SU-DHL-6 (cell line): ENCODE measurements around the gene FAXC.

Experiments used
- H2AFZ ChIP-seq: fragments of 200-600 bp; sonication (generic); 2 replicates; pipeline ENCODE4 v1.6.1; 2014; ENCODE audit warnings: low read depth, mild to moderate bottlenecking, moderate library complexity, mixed read lengths, antibody characterized with exemption, low read length; ENCODE audit not compliant: severe bottlenecking
- H3F3A ChIP-seq: fragments of 200-600 bp; shearing (Covaris generic); 2 replicates; pipeline ENCODE4 v1.6.0; 2016; ENCODE audit warnings: antibody characterized with exemption, mild to moderate bottlenecking; ENCODE audit not compliant: insufficient read depth
- H3K27ac ChIP-seq: fragments of 200-600 bp; sonication (generic); 2 replicates; pipeline ENCODE4 v1.5.1; 2016; ENCODE audit warnings: low read depth, mild to moderate bottlenecking, low read length, moderate library complexity, mixed read lengths
- H3K27me3 ChIP-seq: fragments of 200-600 bp; sonication (generic), shearing (Covaris generic); 2 replicates; pipeline ENCODE4 v1.6.0; 2014; ENCODE audit warnings: mild to moderate bottlenecking, low read length
- H3K36me3 ChIP-seq: fragments of 200-600 bp; sonication (generic); 2 replicates; pipeline ENCODE4 v1.6.1; 2014; ENCODE audit warnings: mild to moderate bottlenecking, low read length, mixed read lengths
- H3K4me2 ChIP-seq: fragments of 300-600, 200-600 bp; shearing (Covaris generic), sonication (generic); 2 replicates; pipeline ENCODE4 v1.6.0; 2014; ENCODE audit warnings: low read length, low read depth, mild to moderate bottlenecking; ENCODE audit not compliant: poor library complexity, severe bottlenecking
- H3K4me3 ChIP-seq: fragments of 200-600 bp; sonication (generic); 2 replicates; pipeline ENCODE4 v1.5.1; 2014; ENCODE audit warnings: antibody characterized with exemption, low read length, mild to moderate bottlenecking, mixed read lengths; ENCODE audit not compliant: insufficient read depth, poor library complexity, severe bottlenecking
- H3K79me2 ChIP-seq: fragments of 200-600 bp; sonication (generic); 2 replicates; pipeline ENCODE4 v1.6.1; 2014; ENCODE audit warnings: mild to moderate bottlenecking, low read length, moderate library complexity; ENCODE audit not compliant: insufficient read depth
- H3K9ac ChIP-seq: fragments of 200-600 bp; sonication (generic); 2 replicates; pipeline ENCODE4 v1.7.0; 2014; ENCODE audit warnings: mild to moderate bottlenecking, low read length
- H3K9me2 ChIP-seq: fragments of 200-600 bp; sonication (generic); replicated peaks from 2 replicates; pipeline ENCODE4 v1.6.1; 2014; ENCODE audit warnings: low read length; ENCODE audit not compliant: insufficient read depth
- H3K9me3 ChIP-seq: fragments of 200-600 bp; sonication (generic); 2 replicates; pipeline ENCODE4 v1.6.1; 2014; ENCODE audit warnings: low read length, mixed read lengths; ENCODE audit not compliant: insufficient read depth
- H4K20me1 ChIP-seq: fragments of 200-600 bp; sonication (generic); 2 replicates; pipeline ENCODE4 v1.6.1; 2014; ENCODE audit warnings: low read depth, mild to moderate bottlenecking, antibody characterized with exemption, low read length, moderate library complexity, mixed read lengths
- EZH2phosphoT487 ChIP-seq: fragments of 200-600 bp; sonication (generic), shearing (Covaris generic); conservative IDR thresholded peaks from 2 replicates; pipeline ENCODE4 v1.6.1; 2018; ENCODE audit warnings: mild to moderate bottlenecking, antibody characterized with exemption, low read length, moderate library complexity, mixed read lengths
- TF ChIP-seq, protein P1 (sequence below): fragments of 200-600 bp; sonication (generic); IDR thresholded peaks from one replicate; pipeline ENCODE4 v1.5.1; 2017; ENCODE audit warnings: antibody characterized with exemption, mild to moderate bottlenecking, low read length, moderate library complexity; ENCODE audit not compliant: insufficient read depth, poor library complexity, severe bottlenecking

The FAXC gene

DNA sequence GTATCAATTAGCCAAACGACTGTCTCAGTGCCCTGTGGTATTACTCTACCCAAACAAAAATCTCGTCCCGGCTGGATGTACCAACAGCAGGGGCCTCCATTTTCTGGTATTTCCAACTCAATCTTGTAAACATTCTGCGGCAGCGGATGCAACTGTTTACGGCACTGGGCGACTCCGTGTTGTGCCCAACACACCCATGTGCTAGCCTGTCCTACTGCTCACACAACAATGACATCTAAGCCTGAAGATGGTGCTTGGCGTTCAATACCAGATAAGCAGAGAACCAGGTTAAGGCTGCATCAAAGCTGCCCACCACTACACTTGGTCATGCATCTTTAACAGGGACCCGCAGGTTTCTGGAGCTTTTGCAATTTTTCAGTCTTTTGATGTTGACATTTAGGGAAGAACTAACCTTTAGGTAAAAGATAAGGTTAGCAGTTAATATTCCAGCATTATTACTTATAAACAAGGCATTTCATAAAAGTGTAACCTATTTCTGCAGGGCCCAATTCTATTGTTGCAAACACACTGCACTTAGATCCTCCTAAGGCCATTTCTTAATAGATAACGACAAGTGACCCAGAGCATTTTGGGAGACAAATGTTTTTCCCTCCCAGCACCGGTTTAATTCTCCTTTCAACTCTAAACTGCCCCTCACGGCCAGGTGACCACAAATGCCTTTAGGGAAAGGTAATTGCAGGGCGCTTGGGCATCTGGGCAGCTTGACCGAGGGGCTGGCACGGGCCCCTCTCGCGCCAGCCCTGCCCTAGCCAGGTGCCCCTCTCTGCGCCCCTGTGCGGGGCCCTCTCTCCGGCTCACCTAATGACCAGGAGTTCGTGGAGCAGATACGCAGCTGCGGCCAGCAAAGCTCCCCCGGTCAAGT lies 945 bp downstream of the FAXC start:
- H3K4me2 ChIP-seq = no peak overlapping the region
- H3K4me3 ChIP-seq = no peak overlapping the region
- H3K9me3 ChIP-seq = no peaks in the 10 kb centered on the region
- TF ChIP-seq EZH2phosphoT487 = no peak
- TF ChIP-seq, protein P1, sequence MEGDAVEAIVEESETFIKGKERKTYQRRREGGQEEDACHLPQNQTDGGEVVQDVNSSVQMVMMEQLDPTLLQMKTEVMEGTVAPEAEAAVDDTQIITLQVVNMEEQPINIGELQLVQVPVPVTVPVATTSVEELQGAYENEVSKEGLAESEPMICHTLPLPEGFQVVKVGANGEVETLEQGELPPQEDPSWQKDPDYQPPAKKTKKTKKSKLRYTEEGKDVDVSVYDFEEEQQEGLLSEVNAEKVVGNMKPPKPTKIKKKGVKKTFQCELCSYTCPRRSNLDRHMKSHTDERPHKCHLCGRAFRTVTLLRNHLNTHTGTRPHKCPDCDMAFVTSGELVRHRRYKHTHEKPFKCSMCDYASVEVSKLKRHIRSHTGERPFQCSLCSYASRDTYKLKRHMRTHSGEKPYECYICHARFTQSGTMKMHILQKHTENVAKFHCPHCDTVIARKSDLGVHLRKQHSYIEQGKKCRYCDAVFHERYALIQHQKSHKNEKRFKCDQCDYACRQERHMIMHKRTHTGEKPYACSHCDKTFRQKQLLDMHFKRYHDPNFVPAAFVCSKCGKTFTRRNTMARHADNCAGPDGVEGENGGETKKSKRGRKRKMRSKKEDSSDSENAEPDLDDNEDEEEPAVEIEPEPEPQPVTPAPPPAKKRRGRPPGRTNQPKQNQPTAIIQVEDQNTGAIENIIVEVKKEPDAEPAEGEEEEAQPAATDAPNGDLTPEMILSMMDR = no peak
- no peaks in the 10 kb centered on the region for H3K36me3 ChIP-seq
- H3K9ac ChIP-seq = no peak overlapping the region
- H3F3A ChIP-seq = no peaks in the 10 kb centered on the region
- H4K20me1 ChIP-seq = no peaks in the 10 kb centered on the region
- H3K27ac ChIP-seq = no peak overlapping the region
- H3K27me3 ChIP-seq = no peaks in the 10 kb centered on the region
- H2AFZ ChIP-seq = no peak overlapping the region
- H3K9me2 ChIP-seq = no peaks in the 10 kb centered on the region
- H3K79me2 ChIP-seq = no peaks in the 10 kb centered on the region

- Histone ChIP-seq H3K9me2 (no peaks in the 10 kb centered on the region), H2AFZ (no peak overlapping the region), H3K9me3 (no peaks in the 10 kb centered on the region), H4K20me1 (no peaks in the 10 kb centered on the region), H3K79me2 (no peaks in the 10 kb centered on the region), H3K9ac (no peak overlapping the region), H3K36me3 (no peaks in the 10 kb centered on the region), H3K4me2 (no peak overlapping the region), H3K4me3 (no peak overlapping the region), H3K27ac (no peak overlapping the region), H3K27me3 (no peaks in the 10 kb centered on the region), H3F3A (no peaks in the 10 kb centered on the region)
- TF ChIP-seq, protein P1 = no peak
- TF ChIP-seq EZH2phosphoT487 = no peak
Measured at GRCh38 chr6:99347804-99348203, 1.7 kb downstream of the FAXC start.

DNA sequence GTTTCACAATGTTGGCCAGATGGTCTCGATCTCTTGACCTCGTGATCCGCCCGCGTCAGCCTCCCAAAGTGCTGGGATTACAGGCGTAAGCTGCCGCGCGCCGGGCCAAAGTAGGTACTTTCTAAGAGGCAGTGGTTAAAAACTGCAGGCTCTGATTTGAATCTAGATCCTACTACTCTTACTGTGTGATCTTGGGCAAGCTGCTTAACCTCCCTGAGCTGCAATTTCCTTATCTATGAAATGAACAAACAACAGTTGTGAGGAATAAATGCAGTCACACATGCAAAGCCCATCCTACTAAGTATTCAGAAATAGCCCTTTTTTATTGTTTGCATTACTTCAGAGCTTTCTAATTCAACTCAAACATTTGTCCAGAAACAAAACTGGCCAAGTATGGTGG lies 2.9 kb downstream of the FAXC start:
- H3K36me3 ChIP-seq = no peaks in the 10 kb centered on the region
- H3K79me2 ChIP-seq = no peaks in the 10 kb centered on the region
- H3K4me2 ChIP-seq = no peak overlapping the region
- no peaks in the 10 kb centered on the region for H4K20me1 ChIP-seq
- no peak overlapping the region for H3K27ac ChIP-seq
- H3K27me3 ChIP-seq = no peaks in the 10 kb centered on the region
- no peak for TF ChIP-seq EZH2phosphoT487
- TF ChIP-seq, protein P1 = no peak
- no peaks in the 10 kb centered on the region for H3K9me3 ChIP-seq
- H3K9ac ChIP-seq = no peak overlapping the region
- H2AFZ ChIP-seq = no peak overlapping the region
- H3F3A ChIP-seq = no peaks in the 10 kb centered on the region
- H3K4me3 ChIP-seq = no peak overlapping the region
- no peaks in the 10 kb centered on the region for H3K9me2 ChIP-seq
